LNCaP clone FGC (cell line): Measurements from ENCODE around the gene TPD52L2.

ENCODE experiments used
- DNase-seq: peaks from one replicate; pipeline ENCODE4 v3.0.0-alpha.2; 2011; ENCODE audit warnings: low read depth
- H3K4me3 ChIP-seq: 2 replicates; pipeline ENCODE4 v1.5.1; 2011; ENCODE audit warnings: mild to moderate bottlenecking, low read depth, low read length, control low read depth
- CTCF ChIP-seq: IDR thresholded peaks from 2 replicates; pipeline ENCODE4 v1.5.1; 2012; ENCODE audit warnings: mild to moderate bottlenecking; ENCODE audit not compliant: control insufficient read depth, insufficient read depth; ENCODE audit errors: extremely low read depth

Gene TPD52L2

GRCh38 chr20:63825331-63826118, 39.5 kb upstream of the TPD52L2 start:
- no peak for TF ChIP-seq CTCF
- no peak for DNase-seq
- no peak overlapping the region for H3K4me3 ChIP-seq

GRCh38 chr20:63826753-63827152, 38.3 kb upstream of the TPD52L2 start:
- TF ChIP-seq CTCF, result no peak
- H3K4me3 ChIP-seq, result no peak overlapping the region
- DNase-seq, result no peak

GRCh38 chr20:63828124-63828523, 36.9 kb upstream of the TPD52L2 start:
- no peak for DNase-seq
- H3K4me3 ChIP-seq, result no peak overlapping the region
- no peak for TF ChIP-seq CTCF

- no peak overlapping the region for H3K4me3 ChIP-seq
- no peak for TF ChIP-seq CTCF
- DNase-seq, result no peak
Measured at GRCh38 chr20:63828545-63828944, 36.5 kb upstream of the TPD52L2 start.

- no peak overlapping the region for H3K4me3 ChIP-seq
- DNase-seq, result no peak
- no peak for TF ChIP-seq CTCF
Measured at GRCh38 chr20:63828951-63829350, 36.1 kb upstream of the TPD52L2 start.

GRCh38 chr20:63829603-63829944, 35.5 kb upstream of the TPD52L2 start:
- no peak for DNase-seq

More at GRCh38 chr20:63829603-63829944, 35.5 kb upstream of the TPD52L2 start:
- H3K4me3 ChIP-seq, result no peak overlapping the region
- TF ChIP-seq CTCF, result no peak
